ENCODE measurements around the gene OGFR.

DNA sequence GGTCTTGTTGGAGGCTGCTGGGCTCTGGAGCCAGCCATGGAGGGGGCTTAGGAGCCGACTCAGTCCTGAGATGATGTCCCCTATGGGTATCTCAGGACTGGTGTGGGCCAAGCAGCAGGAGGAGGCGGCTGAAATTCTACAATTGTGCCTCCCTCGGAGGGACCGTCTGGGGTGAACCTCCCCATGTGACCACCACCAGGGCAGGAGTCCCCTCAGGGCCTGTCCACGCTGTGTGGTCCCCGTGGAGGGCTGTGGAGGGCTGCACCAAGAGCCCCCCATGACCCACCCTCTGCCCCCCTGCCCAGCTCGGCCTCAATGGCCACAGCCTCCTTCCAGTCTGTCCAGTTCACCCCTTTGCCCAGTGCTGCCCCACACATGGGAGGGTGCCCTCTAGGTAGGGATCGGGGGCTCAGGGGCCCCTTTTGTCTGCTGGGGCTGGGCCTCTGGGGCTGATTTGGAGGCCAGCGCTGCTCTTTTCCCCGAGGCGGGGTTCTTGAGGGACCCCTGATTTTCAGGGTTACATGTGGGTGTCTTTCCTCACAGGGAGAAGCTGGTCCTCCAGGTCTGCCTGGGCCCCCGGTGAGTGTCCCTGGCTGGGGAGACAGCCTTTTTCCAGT, 13.4 kb downstream of the OGFR start:
- TF ChIP-seq, protein P1, sequence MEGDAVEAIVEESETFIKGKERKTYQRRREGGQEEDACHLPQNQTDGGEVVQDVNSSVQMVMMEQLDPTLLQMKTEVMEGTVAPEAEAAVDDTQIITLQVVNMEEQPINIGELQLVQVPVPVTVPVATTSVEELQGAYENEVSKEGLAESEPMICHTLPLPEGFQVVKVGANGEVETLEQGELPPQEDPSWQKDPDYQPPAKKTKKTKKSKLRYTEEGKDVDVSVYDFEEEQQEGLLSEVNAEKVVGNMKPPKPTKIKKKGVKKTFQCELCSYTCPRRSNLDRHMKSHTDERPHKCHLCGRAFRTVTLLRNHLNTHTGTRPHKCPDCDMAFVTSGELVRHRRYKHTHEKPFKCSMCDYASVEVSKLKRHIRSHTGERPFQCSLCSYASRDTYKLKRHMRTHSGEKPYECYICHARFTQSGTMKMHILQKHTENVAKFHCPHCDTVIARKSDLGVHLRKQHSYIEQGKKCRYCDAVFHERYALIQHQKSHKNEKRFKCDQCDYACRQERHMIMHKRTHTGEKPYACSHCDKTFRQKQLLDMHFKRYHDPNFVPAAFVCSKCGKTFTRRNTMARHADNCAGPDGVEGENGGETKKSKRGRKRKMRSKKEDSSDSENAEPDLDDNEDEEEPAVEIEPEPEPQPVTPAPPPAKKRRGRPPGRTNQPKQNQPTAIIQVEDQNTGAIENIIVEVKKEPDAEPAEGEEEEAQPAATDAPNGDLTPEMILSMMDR (conservative IDR thresholded peaks at IDR 0.05; ENCODE audit: low read depth, low read length): no peak
- TF ChIP-seq EZH2 (IDR thresholded peaks at IDR 0.05; ENCODE audit: borderline replicate concordance, low read depth, low read length, poor library complexity, severe bottlenecking): no peak
